H4 (cell line): ENCODE measurements around the gene COTL1. TPM values are rescaled to one million over a fixed set of nuclear protein-coding genes. Genes with fewer than 3 reads are reported as not detected.
A peak's percentile ranks its signal among the peaks of the same experiment; 100 is the strongest.

Experiments used
- DNase-seq: peaks from one replicate; pipeline ENCODE4 v3.0.0-alpha.2; 2015; ENCODE audit warnings: low spot score
- total RNA-seq: library from RNA; depleted of rRNA; stranded (reverse); fragments of >200 nt; shearing (Covaris generic); gene quantifications from 2 replicates; pipeline ENCODE4 v1.2.3, GENCODE V29; 2014

Gene COTL1
- total RNA-seq, 1 experiment from 2014 or later = 197 TPM

- no peak for DNase-seq
Measured at GRCh38 chr16:84614623-84614967, 3.3 kb downstream of the COTL1 start.

- DNase-seq = no peak
Measured at GRCh38 chr16:84614073-84614459, 3.8 kb downstream of the COTL1 start.

- DNase-seq = no peak
Measured at GRCh38 chr16:84613408-84614072, 4.3 kb downstream of the COTL1 start.

- no peak for DNase-seq
Measured at GRCh38 chr16:84612686-84613085, 5.2 kb downstream of the COTL1 start.

- DNase-seq = no peak
Measured at GRCh38 chr16:84611041-84611440, 6.8 kb downstream of the COTL1 start.

- DNase-seq = no peak
Measured at GRCh38 chr16:84610376-84610775, 7.5 kb downstream of the COTL1 start.

- no peak for DNase-seq
Measured at GRCh38 chr16:84609563-84610177, 8.2 kb downstream of the COTL1 start.

GRCh38 chr16:84608282-84608681, 9.6 kb downstream of the COTL1 start:
- DNase-seq = no peak

- DNase-seq = no peak
Measured at GRCh38 chr16:84607694-84608093, 10.2 kb downstream of the COTL1 start.

GRCh38 chr16:84607061-84607460, 10.8 kb downstream of the COTL1 start:
- no peak for DNase-seq

GRCh38 chr16:84606081-84606875, 11.6 kb downstream of the COTL1 start:
- DNase-seq = no peak

GRCh38 chr16:84605339-84605848, 12.5 kb downstream of the COTL1 start:
- no peak for DNase-seq

- DNase-seq = no peak
Measured at GRCh38 chr16:84604477-84605013, 13.3 kb downstream of the COTL1 start.

- DNase-seq = no peak
Measured at GRCh38 chr16:84603940-84604339, 13.9 kb downstream of the COTL1 start.

- DNase-seq = peak; percentile 91
Measured at GRCh38 chr16:84603140-84603816, 14.6 kb downstream of the COTL1 start.

GRCh38 chr16:84600343-84601229, 17.3 kb downstream of the COTL1 start:
- DNase-seq = no peak

- peak; percentile 87 for DNase-seq
Measured at GRCh38 chr16:84599521-84600202, 18.2 kb downstream of the COTL1 start.

GRCh38 chr16:84598360-84598759, 19.5 kb downstream of the COTL1 start:
- DNase-seq = no peak

- DNase-seq = no peak
Measured at GRCh38 chr16:84597931-84598351, 19.9 kb downstream of the COTL1 start.

- DNase-seq = no peak
Measured at GRCh38 chr16:84597528-84597896, 20.4 kb downstream of the COTL1 start.
